Natural killer cell (primary cell): ENCODE results near the gene RAB39A. TPM values are rescaled to one million over a fixed set of nuclear protein-coding genes. Genes with fewer than 3 reads are reported as not detected.

Experiments
- ATAC-seq, 3 donors: fragments of 150-1000 bp in 2 of 3; fragments of 200-7000 bp in 1 of 3; cut with Tn5 transposase; 1 replicate in 1 of 3; 2 replicates in 2 of 3; pipeline ENCODE4 v1.10.0; 2021; ENCODE audit warnings: mild to moderate bottlenecking in 2 of 3, moderate library complexity in 2 of 3
- DNase-seq, 2 donors: peaks; one replicate each; pipeline versions ENCODE4 v3.0.0 to v3.0.0-alpha.2; 2013 to 2021; ENCODE audit warnings: mixed read lengths in 1 of 2
- H3K27ac ChIP-seq: one replicate; pipeline ENCODE4 v1.5.1; 2013; ENCODE audit warnings: mild to moderate bottlenecking, low read length
- H3K27me3 ChIP-seq: one replicate; pipeline ENCODE4 v1.6.1; 2013; ENCODE audit warnings: low read length; ENCODE audit not compliant: control insufficient read depth, insufficient read depth
- H3K36me3 ChIP-seq: one replicate; pipeline ENCODE4 v1.6.1; 2013; ENCODE audit warnings: low read length; ENCODE audit not compliant: control insufficient read depth, insufficient read depth
- H3K4me1 ChIP-seq: one replicate; pipeline ENCODE4 v1.6.1; 2013; ENCODE audit warnings: low read length; ENCODE audit not compliant: control insufficient read depth, insufficient read depth
- H3K4me3 ChIP-seq: one replicate; pipeline ENCODE4 v1.5.1; 2013; ENCODE audit warnings: low read length
- H3K9me3 ChIP-seq: one replicate; pipeline ENCODE4 v1.6.1; 2013; ENCODE audit warnings: low read length; ENCODE audit not compliant: control insufficient read depth, insufficient read depth
- H3K27ac Mint-ChIP-seq, 2 donors: one replicate each; pipeline ENCODE4 v1.8.0; 2022; ENCODE audit warnings: mild to moderate bottlenecking in 2 of 2, mixed read lengths in 2 of 2, moderate library complexity in 1 of 2
- H3K27me3 Mint-ChIP-seq, 2 donors: one replicate each; pipeline ENCODE4 v1.8.0; 2022; ENCODE audit warnings: low read depth in 2 of 2, mixed read lengths in 2 of 2
- H3K36me3 Mint-ChIP-seq: one replicate; pipeline ENCODE4 v1.8.0; 2022; ENCODE audit warnings: mixed read lengths
- H3K4me1 Mint-ChIP-seq, 2 donors: one replicate each; pipeline ENCODE4 v1.8.0; 2022; ENCODE audit warnings: mixed read lengths in 2 of 2
- H3K4me3 Mint-ChIP-seq: one replicate; pipeline ENCODE4 v1.8.0; 2022; ENCODE audit warnings: mild to moderate bottlenecking, moderate library complexity, mixed read lengths
- H3K9me3 Mint-ChIP-seq, 2 donors: one replicate each; pipeline ENCODE4 v1.8.0; 2022; ENCODE audit warnings: mixed read lengths in 2 of 2
- WGBS: methylation state at CpG from one replicate; pipeline ENCODE4 v1.1.7; 2013; ENCODE audit warnings: missing lambda C conversion rate; ENCODE audit not compliant: insufficient coverage; 5-methylcytosine and 5-hydroxymethylcytosine counted together
- intact Hi-C: fragments of 100-400 bp; cut with micrococcal nuclease; formaldehyde crosslinking; loops from one replicate; pipeline ENCODE4 v1.14.2; 2022
- total RNA-seq, 4 donors: library from RNA; stranded (reverse); fragments of 120-200 nt in 1 of 4; gene quantifications; one replicate each; pipeline versions ENCODE4 v1.2.3 to v1.2.4, GENCODE V29; 2013 to 2022
- TF ChIP-seq, protein P1 (sequence below): fragments of 200-600 bp; IDR thresholded peaks from one replicate; pipeline ENCODE4 v1.8.0; 2022; ENCODE audit warnings: antibody characterized with exemption

RAB39A gene
- total RNA-seq, 3 donors from 2014 or later (not counting 1 experiment from before 2014, with no cell fraction given): 0.14 to 0.20 TPM; not detected in 1

DNA sequence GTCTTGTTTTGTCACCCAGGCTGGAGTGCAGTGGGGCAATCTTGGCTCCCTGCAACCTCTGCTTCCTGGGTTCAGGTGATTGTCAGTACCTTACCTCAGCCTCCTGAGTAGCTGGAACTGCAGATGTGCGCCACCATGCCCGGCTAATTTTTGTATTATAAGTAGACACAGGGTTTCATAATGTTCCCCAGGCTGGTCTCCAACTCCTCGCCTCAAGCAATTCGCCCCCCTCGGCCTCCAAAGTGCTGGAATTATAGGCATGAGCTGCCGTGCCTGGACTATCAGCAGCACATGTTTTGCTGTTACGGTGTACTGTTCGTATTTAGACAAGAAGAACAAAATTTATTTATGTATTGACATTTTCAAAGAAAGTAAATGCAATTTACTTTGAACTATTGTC, 34.8 kb downstream of the RAB39A start:
- Histone ChIP-seq H3K36me3 (no peaks in the 10 kb centered on the region), H3K9me3 (no peaks in the 10 kb centered on the region), H3K27ac (no peak overlapping the region), H3K27me3 (no peaks in the 10 kb centered on the region), H3K4me3 (no peak overlapping the region), H3K4me1 (no peaks in the 10 kb centered on the region)
- DNase-seq (no peak), ATAC-seq (no peak)
- Mint-ChIP-seq H3K36me3 (no peaks in the 10 kb centered on the region), H3K4me1 (no peaks in the 10 kb centered on the region), H3K27ac (no peak overlapping the region), H3K9me3 (no peaks in the 10 kb centered on the region), H3K4me3 (no peak overlapping the region), H3K27me3 (peaks cover 0 to 10% of the 10 kb centered on the region in 2 donors)
- TF ChIP-seq, protein P1, sequence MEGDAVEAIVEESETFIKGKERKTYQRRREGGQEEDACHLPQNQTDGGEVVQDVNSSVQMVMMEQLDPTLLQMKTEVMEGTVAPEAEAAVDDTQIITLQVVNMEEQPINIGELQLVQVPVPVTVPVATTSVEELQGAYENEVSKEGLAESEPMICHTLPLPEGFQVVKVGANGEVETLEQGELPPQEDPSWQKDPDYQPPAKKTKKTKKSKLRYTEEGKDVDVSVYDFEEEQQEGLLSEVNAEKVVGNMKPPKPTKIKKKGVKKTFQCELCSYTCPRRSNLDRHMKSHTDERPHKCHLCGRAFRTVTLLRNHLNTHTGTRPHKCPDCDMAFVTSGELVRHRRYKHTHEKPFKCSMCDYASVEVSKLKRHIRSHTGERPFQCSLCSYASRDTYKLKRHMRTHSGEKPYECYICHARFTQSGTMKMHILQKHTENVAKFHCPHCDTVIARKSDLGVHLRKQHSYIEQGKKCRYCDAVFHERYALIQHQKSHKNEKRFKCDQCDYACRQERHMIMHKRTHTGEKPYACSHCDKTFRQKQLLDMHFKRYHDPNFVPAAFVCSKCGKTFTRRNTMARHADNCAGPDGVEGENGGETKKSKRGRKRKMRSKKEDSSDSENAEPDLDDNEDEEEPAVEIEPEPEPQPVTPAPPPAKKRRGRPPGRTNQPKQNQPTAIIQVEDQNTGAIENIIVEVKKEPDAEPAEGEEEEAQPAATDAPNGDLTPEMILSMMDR: no peak
- WGBS: 77% methylated on average over 8 of the region's 8 CpGs
- intact Hi-C loops: no loop called here

DNA sequence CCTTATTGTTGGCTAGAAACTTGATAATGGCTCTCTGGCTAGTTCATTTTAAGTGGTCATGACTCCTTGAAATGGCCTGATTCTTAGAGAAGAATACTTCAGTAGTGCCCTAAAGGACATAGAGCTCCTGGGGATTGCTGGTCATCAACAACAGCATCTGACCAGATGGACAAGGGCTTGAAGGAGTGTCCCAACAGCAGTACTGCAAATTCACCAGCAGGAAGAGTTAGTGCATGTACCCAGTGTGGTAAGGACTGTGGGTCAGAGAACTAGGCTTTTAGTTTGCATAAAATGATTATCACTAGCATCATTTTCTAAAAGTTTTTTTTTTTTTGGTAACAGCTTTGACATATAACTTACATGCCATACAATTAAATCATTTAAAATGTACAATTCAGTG, 41.0 kb downstream of the RAB39A start:
- H3K4me1 Mint-ChIP-seq: no peaks in the 10 kb centered on the region
- TF ChIP-seq, protein P1: no peak
- Histone ChIP-seq H3K9me3 (no peaks in the 10 kb centered on the region), H3K27ac (no peak overlapping the region), H3K4me1 (no peaks in the 10 kb centered on the region), H3K4me3 (no peak overlapping the region), H3K36me3 (no peaks in the 10 kb centered on the region), H3K27me3 (no peaks in the 10 kb centered on the region)
- no peak overlapping the region for H3K4me3 Mint-ChIP-seq
- H3K9me3 Mint-ChIP-seq: no peaks in the 10 kb centered on the region
- no peaks in the 10 kb centered on the region for H3K36me3 Mint-ChIP-seq
- H3K27ac Mint-ChIP-seq: no peak overlapping the region
- no peaks in the 10 kb centered on the region for H3K27me3 Mint-ChIP-seq
- intact Hi-C loops: no loop called here
- DNase-seq (no peak), ATAC-seq (no peak)

DNA sequence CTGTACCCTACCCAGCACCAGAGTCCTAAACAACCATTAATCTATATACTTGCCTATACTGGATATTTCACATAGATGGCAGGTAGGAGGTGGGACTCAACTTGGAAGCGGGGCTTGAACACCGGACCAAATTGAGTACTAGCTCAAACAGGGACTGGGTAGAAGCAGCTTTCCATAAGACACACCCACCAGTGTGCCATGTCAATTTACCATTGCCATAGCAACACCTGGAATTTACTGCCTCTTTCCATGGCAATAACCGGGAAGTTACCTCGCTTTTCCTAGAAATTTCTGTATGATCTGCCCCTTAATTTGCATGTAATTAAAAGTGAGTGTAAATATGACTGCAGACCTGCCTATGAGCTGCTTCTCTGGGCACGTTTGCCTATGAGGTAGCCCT, 41.8 kb downstream of the RAB39A start:
- Histone ChIP-seq H3K27me3 (no peaks in the 10 kb centered on the region), H3K9me3 (no peaks in the 10 kb centered on the region), H3K27ac (no peak overlapping the region), H3K4me1 (no peaks in the 10 kb centered on the region), H3K4me3 (no peak overlapping the region), H3K36me3 (no peaks in the 10 kb centered on the region)
- Mint-ChIP-seq H3K27ac (no peak overlapping the region), H3K27me3 (no peaks in the 10 kb centered on the region), H3K4me1 (no peaks in the 10 kb centered on the region), H3K36me3 (no peaks in the 10 kb centered on the region), H3K4me3 (no peak overlapping the region), H3K9me3 (no peaks in the 10 kb centered on the region)
- intact Hi-C loops: no loop called here
- ATAC-seq: no peak
- TF ChIP-seq, protein P1: no peak
- 91% methylated on average over 5 of the region's 5 CpGs for WGBS
- no peak for DNase-seq

DNA sequence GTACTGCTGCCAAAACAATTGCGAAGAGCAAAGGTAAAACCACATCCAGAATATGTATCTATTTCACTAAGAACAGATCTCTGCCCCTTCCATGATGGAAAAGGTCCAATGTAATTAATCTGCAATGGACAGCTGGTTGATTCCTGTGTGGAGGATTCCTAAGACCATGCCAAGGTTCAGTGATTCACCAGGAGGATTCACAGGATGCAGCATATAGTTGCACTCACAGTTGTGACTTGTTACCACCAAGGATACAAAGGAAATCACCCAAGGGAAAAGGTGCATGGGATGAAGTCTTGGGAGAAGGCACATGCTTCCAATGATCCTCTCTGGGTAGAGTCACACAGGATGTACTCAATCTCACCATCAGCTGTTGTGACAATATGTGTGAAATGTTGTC, 45.4 kb downstream of the RAB39A start:
- Mint-ChIP-seq H3K9me3 (no peaks in the 10 kb centered on the region), H3K27me3 (no peaks in the 10 kb centered on the region), H3K27ac (no peak overlapping the region), H3K36me3 (no peaks in the 10 kb centered on the region), H3K4me1 (no peaks in the 10 kb centered on the region), H3K4me3 (no peak overlapping the region)
- Histone ChIP-seq H3K4me1 (no peaks in the 10 kb centered on the region), H3K27me3 (no peaks in the 10 kb centered on the region), H3K9me3 (no peaks in the 10 kb centered on the region), H3K4me3 (no peak overlapping the region), H3K27ac (no peak overlapping the region), H3K36me3 (no peaks in the 10 kb centered on the region)
- 100% methylated on average over 1 of the region's 1 CpG for WGBS
- intact Hi-C loops: no loop called here
- no peak for ATAC-seq
- no peak for DNase-seq
- TF ChIP-seq, protein P1: no peak
